ENCODE results near the gene FAAP20.

The FAAP20 gene

DNA sequence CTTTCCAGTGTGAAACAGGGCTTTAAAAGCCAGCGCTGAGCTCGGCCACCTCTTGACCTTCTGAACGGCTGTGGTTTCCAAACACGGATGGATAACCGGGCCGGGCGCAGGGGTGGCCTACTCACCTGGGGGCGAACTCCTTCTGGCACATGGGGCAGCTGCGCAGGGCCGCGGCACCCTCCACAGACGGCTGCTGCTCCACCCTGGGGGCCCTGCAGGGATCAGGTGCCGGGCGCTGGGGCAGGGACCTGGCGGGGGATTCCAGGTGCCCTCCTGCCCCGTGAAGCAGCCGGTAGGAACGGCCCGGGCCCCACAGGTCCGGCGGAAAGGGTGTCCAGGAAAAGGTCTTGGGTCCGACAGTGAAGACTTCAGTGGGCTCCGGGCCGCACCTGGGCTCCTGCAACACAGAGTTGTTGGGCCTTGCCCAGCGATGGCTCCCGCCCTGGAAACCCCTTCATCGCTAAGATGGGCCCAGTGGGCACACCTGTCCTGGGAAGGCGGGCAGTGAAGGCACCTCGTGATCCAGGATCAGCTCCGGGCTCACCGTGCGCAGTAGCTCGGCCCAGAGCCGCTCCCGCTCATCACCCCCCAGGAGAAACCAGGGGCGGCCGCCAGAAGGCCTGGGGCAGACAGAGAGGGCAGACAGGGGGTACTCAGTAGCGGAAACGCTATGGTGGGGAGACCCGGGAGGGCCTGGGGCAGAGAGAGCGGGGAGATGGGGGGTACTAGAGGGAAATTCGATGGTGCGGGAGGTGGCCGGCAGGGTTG lies 874 bp downstream of the FAAP20 start:
- no peak for DNase-seq

GRCh38 chr1:2192031-2192995 lies 2.3 kb downstream of the FAAP20 start:
- no peak for DNase-seq

GRCh38 chr1:2190491-2190976 lies 4.0 kb downstream of the FAAP20 start:
- DNase-seq: no peak

- DNase-seq: peak; percentile 94
Measured at GRCh38 chr1:2189459-2190425, 4.8 kb downstream of the FAAP20 start.

GRCh38 chr1:2188336-2188735 lies 6.2 kb downstream of the FAAP20 start:
- no peak for DNase-seq

GRCh38 chr1:2187619-2188018 lies 7.0 kb downstream of the FAAP20 start:
- DNase-seq: no peak

DNA sequence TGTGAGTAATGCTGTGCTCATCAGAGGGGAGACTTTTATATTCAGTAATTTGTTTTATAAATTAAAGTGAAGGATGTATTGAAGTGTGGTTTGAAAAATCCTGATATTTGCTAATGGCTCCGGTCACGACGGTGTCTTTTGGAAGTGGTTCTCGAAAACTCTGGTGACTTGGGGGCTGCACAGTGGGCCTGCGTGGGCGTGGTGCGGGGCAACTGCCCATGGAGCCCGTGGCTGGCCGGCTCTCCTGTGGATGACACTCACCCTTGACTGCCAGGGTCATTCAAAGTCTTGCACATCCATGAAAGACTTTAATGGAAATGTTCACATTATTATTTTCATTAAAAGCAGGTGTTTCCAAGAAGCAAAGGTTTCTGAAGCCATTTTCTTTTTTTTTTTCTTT lies 7.7 kb downstream of the FAAP20 start:
- no peak for DNase-seq

GRCh38 chr1:2185880-2186855 lies 8.4 kb downstream of the FAAP20 start:
- no peak for DNase-seq

DNA sequence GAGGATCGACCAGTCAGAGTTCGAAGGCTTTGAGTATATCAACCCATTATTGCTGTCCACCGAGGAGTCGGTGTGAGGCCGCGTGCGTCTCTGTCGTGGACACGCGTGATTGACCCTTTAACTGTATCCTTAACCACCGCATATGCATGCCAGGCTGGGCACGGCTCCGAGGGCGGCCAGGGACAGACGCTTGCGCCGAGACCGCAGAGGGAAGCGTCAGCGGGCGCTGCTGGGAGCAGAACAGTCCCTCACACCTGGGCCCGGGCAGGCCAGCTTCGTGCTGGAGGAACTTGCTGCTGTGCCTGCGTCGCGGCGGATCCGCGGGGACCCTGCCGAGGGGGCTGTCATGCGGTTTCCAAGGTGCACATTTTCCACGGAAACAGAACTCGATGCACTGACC lies 9.6 kb downstream of the FAAP20 start:
- DNase-seq: no peak

- no peak for DNase-seq
Measured at GRCh38 chr1:2184531-2184930, 10.0 kb downstream of the FAAP20 start.

GRCh38 chr1:2183937-2184334 lies 10.6 kb downstream of the FAAP20 start:
- no peak for DNase-seq

DNA sequence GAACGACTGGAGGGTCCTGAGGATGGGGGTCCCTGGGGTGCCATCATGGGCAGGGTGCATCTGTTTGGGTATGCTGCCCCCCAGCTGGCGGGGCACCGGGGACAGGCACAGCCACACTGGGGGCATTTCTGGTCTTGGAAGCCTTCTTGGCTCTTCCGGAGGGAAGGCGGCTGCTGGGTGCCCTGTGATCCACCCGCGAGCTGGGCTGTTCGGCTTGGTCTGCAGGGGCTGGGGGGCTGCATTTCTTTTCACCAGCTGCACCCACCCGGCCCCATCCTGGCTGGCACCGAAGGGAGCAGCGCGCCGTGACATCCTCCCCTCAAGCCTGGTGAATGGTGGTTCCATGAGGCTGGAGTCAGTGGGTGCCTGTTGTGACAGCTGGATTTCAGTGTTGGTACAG lies 12.2 kb downstream of the FAAP20 start:
- no peak for DNase-seq

GRCh38 chr1:2181752-2182151 lies 12.8 kb downstream of the FAAP20 start:
- no peak for DNase-seq

DNA sequence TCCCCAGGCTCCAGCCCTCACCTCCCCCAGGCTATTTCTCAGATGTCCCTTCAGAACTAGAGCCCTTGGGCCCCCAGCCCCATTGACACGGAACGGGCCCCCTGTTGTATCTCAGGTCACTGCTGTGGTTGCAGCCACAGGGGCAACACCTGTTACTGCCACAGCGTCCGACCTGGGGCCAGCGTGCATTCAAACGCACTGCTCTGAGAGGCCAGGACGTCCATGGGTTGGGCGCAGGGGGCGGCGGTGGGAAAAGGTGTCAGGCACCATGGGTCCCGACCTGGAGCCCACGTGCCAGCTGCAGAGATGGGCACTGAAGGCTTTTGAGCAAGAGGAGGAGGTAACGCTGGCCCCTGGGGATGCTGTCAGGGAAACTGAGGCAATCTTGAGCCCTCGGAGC lies 13.3 kb downstream of the FAAP20 start:
- DNase-seq: no peak

DNA sequence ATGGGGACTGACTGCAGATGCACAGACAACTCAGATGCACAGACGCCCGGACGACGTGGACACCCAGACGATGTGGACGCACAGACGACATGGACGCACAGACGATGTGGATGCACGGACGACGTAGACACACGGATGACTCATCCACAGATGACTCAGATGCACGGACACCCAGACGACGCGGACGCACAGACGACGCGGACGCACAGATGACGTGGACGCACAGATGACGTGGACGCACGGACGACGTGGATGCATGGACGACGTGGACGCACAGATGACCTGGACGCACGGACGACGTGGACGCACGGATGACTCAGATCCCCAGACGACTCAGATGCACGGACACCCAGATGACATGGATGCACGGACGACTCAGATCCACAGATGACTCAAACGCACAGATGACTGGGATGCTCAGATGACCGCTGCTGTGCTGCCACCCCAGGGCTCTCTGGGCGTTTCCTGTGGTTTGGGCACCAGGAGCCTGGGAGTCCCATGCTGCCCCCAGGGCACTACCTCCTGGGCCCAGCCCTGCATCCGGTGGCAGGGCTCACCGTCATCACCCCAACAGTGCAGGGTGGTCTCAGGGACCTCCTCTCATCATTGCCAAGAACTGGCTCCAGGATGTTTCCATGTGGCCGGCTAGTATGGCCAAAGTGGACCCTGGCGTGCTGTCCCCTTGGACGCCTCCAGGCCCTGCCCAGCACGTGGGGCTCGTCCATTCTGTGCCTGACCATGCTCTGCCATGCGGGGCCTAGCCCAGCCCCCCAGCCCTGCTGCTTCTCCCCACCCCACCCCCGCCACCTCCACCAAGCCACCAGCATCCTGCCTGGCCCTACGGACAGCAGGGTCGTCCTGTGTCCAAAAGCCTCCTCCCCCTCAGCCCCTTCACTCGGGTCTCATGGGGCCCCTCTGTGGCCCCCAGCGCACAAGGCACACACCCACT lies 14.0 kb downstream of the FAAP20 start:
- DNase-seq: no peak

GRCh38 chr1:2179283-2180013 lies 15.1 kb downstream of the FAAP20 start:
- DNase-seq: no peak

GRCh38 chr1:2178875-2179274 lies 15.7 kb downstream of the FAAP20 start:
- DNase-seq: no peak

DNA sequence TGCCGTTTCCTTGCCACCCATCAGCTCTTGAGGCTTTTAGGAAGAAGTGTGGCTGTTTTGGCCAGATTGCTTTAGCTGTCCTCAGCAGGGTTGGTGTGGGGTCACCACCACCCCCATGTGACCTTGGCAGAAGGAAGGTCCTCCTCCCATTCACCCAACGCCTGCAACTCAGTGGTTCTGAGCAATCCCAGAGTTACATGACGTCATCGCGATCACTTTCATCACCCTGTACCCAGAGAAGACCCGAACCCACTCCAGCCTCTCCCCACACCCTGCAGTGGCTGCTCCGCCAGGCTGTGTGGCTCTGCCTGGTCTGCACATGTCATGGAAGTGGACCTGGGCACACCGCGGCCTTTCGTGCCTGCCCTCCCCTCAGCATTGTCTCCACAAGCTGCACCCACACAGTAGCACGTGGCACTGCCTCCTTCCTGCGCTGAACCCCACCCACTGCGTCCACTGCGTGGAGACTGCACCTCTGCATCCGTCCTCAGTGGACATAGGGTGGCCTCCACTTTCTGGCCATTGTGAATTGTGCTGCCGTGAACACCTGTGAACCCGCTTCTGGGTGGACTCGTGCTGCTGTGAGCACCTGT lies 16.5 kb downstream of the FAAP20 start:
- DNase-seq: no peak

DNA sequence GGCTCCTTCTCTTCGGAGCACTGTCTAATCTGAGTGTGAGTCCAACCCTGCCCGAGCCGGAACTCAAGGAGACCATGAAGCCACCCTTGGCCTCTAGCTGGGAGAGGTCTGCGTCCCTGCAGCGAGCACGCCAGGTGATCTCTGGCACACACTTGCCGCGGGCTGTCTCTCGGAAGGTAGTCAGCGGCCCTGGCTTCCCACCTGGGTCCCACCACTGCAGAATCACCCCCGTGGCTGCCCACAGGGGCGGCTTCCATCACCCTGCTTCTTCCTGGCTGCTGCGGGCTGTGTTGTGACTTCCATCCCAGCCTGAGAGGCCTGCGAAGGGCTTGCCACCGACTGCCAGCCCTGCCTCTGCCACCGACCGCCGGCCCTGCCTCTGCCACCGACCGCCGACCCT lies 17.0 kb downstream of the FAAP20 start:
- DNase-seq: no peak
